SK-N-SH treated with all-trans-retinoic acid at 6 μM for 48 hours (cell line): Measurements from ENCODE around the gene DIPK1A.

Source experiments
- PATZ1 ChIP-seq: fragments of 250-450 bp; sonication (Bioruptor Pico); IDR thresholded peaks from 2 replicates; pipeline ENCODE4 v1.8.0; 2020; ENCODE audit warnings: mild to moderate bottlenecking, moderate library complexity, borderline replicate concordance
- POU6F1 ChIP-seq: fragments of 250-450 bp; sonication (Bioruptor Pico); IDR thresholded peaks from 2 replicates; pipeline ENCODE4 v1.8.0; 2021; ENCODE audit warnings: low read depth, mild to moderate bottlenecking, moderate library complexity, borderline replicate concordance
- TCF4 ChIP-seq: fragments of 250-450 bp; sonication (Bioruptor Pico); IDR thresholded peaks from 2 replicates; pipeline ENCODE4 v1.8.0; 2021; ENCODE audit warnings: mild to moderate bottlenecking, moderate library complexity, borderline replicate concordance
- ZFP3 ChIP-seq: fragments of 250-450 bp; sonication (Bioruptor Pico); IDR thresholded peaks from 2 replicates; pipeline ENCODE4 v1.5.0; 2020; ENCODE audit warnings: mild to moderate bottlenecking, moderate library complexity
- ZFP30 ChIP-seq: fragments of 450-650 bp; formaldehyde crosslinking; IDR thresholded peaks from 2 replicates; pipeline ENCODE4 v1.5.0; 2022; ENCODE audit warnings: mild to moderate bottlenecking, moderate library complexity
- TF ChIP-seq, protein P1 (sequence below): fragments of 250-450 bp; sonication (Bioruptor Pico); IDR thresholded peaks from 2 replicates; pipeline ENCODE4 v1.5.1; 2021; ENCODE audit warnings: mild to moderate bottlenecking, moderate library complexity
- TF ChIP-seq, protein P2 (sequence below): fragments of 250-450 bp; sonication (Bioruptor Pico); IDR thresholded peaks from 2 replicates; pipeline ENCODE4 v1.5.0; 2020; ENCODE audit warnings: mild to moderate bottlenecking, moderate library complexity

DNA sequence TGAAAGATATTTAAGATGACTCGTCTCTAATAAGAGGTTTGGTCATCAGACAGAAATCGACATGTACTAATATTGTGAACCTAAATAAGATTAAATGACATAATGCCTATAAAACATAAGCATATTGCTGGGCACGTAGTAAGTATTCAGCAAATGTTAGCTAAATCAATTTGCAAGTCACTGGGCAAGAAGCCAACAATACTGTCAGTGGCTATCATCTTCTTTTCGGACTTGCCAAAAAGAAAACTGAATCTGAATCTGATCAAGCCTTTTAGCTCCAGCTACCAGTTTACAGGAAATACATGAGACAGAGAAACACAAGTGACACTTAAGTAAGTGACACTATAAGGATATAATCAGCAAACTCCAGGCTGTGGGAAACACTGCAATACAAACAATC lies 83.5 kb downstream of the DIPK1A start:
- TF ChIP-seq PATZ1 (CRISPR knock-in tag) (no peak), ZFP3 (CRISPR knock-in tag) (no peak), ZFP30 (CRISPR knock-in tag) (no peak), POU6F1 (CRISPR knock-in tag) (no peak), TCF4 (CRISPR knock-in tag) (no peak)
- TF ChIP-seq, protein P1, sequence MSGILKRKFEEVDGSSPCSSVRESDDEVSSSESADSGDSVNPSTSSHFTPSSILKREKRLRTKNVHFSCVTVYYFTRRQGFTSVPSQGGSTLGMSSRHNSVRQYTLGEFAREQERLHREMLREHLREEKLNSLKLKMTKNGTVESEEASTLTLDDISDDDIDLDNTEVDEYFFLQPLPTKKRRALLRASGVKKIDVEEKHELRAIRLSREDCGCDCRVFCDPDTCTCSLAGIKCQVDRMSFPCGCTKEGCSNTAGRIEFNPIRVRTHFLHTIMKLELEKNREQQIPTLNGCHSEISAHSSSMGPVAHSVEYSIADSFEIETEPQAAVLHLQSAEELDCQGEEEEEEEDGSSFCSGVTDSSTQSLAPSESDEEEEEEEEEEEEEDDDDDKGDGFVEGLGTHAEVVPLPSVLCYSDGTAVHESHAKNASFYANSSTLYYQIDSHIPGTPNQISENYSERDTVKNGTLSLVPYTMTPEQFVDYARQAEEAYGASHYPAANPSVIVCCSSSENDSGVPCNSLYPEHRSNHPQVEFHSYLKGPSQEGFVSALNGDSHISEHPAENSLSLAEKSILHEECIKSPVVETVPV (CRISPR knock-in tag): no peak
- TF ChIP-seq, protein P2, sequence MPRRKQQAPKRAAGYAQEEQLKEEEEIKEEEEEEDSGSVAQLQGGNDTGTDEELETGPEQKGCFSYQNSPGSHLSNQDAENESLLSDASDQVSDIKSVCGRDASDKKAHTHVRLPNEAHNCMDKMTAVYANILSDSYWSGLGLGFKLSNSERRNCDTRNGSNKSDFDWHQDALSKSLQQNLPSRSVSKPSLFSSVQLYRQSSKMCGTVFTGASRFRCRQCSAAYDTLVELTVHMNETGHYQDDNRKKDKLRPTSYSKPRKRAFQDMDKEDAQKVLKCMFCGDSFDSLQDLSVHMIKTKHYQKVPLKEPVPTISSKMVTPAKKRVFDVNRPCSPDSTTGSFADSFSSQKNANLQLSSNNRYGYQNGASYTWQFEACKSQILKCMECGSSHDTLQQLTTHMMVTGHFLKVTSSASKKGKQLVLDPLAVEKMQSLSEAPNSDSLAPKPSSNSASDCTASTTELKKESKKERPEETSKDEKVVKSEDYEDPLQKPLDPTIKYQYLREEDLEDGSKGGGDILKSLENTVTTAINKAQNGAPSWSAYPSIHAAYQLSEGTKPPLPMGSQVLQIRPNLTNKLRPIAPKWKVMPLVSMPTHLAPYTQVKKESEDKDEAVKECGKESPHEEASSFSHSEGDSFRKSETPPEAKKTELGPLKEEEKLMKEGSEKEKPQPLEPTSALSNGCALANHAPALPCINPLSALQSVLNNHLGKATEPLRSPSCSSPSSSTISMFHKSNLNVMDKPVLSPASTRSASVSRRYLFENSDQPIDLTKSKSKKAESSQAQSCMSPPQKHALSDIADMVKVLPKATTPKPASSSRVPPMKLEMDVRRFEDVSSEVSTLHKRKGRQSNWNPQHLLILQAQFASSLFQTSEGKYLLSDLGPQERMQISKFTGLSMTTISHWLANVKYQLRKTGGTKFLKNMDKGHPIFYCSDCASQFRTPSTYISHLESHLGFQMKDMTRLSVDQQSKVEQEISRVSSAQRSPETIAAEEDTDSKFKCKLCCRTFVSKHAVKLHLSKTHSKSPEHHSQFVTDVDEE (CRISPR knock-in tag): no peak
